Suprapubic skin (tissue), 4 donors: ENCODE data around the gene PROZ. TPM values are rescaled to one million over a fixed set of nuclear protein-coding genes. Genes with fewer than 3 reads are reported as not detected.

Source experiments
- DNase-seq, 2 donors: peaks; one replicate each; pipeline ENCODE4 v3.0.0-alpha.2; 2019; ENCODE audit warnings: low spot score in 2 of 2
- H3K27ac ChIP-seq: fragments of 200-600 bp; sonication (generic); one replicate; pipeline ENCODE4 v1.5.1; 2019
- H3K27me3 ChIP-seq: fragments of 200-600 bp; sonication (generic); one replicate; pipeline ENCODE4 v1.5.1; 2019
- H3K36me3 ChIP-seq: fragments of 200-600 bp; sonication (generic); one replicate; pipeline ENCODE4 v1.5.1; 2019
- H3K4me1 ChIP-seq: fragments of 200-600 bp; sonication (generic); one replicate; pipeline ENCODE4 v1.5.1; 2019
- H3K4me3 ChIP-seq: fragments of 200-600 bp; sonication (generic); one replicate; pipeline ENCODE4 v1.5.1; 2019; ENCODE audit warnings: mild to moderate bottlenecking
- H3K9me3 ChIP-seq: fragments of 200-600 bp; sonication (generic); one replicate; pipeline ENCODE4 v1.5.1; 2019
- CTCF ChIP-seq, 2 donors: fragments of 200-600 bp in 1 of 2; fragments of 450-650 bp in 1 of 2; sonication (generic) in 1 of 2; IDR thresholded peaks; one replicate each; pipeline ENCODE4 v1.5.1; 2016 to 2019; ENCODE audit warnings: antibody characterized with exemption in 2 of 2, mild to moderate bottlenecking in 1 of 2, moderate library complexity in 1 of 2
- EP300 ChIP-seq: sonication (generic); formaldehyde crosslinking; IDR thresholded peaks from one replicate; pipeline ENCODE4 v1.6.1; 2017; ENCODE audit warnings: antibody characterized with exemption
- POLR2A ChIP-seq, 2 donors: fragments of 450-650 bp; IDR thresholded peaks; one replicate each; pipeline ENCODE4 v1.6.1; 2017; ENCODE audit warnings: antibody characterized with exemption in 2 of 2, mild to moderate bottlenecking in 2 of 2, moderate library complexity in 2 of 2
- POLR2AphosphoS5 ChIP-seq, 3 donors: sonication (generic); formaldehyde crosslinking; IDR thresholded peaks; one replicate each; pipeline ENCODE4 v1.6.1; 2017; ENCODE audit warnings: antibody characterized with exemption in 3 of 3
- WGBS: methylation state at CpG from one replicate; pipeline ENCODE4 v1.1.5; 2018; 5-methylcytosine and 5-hydroxymethylcytosine counted together
- total RNA-seq, 4 donors: library from RNA; depleted of rRNA; stranded (reverse); fragments of >200 nt; gene quantifications; one replicate each; pipeline ENCODE4 v1.1.0, GENCODE V29; 2016

The PROZ gene
- total RNA-seq, 4 donors from 2014 or later = not detected

DNA sequence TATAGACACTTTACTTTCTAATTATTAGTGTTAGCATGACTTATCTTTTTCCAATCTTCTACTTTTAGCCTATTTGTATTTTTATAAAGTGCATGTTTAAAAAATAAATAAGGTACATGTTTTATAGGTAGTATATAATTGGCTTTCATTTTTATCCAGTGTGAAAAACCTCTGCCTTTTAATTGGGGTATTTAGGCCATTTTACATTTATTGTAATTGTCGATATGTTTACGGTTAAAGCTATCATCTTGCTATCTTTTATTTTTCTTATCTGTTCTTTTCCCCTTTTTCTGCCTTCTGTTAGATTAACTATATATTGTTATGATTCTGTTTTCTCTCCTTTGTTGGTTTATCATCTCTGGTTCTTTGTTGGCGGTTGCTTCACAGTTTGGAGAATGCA lies 9.1 kb downstream of the PROZ start:
- no peaks in the 10 kb centered on the region for H3K9me3 ChIP-seq
- peaks cover 26% of the 10 kb centered on the region for H3K36me3 ChIP-seq
- no peak for DNase-seq
- WGBS = 98% methylated on average over 3 of the region's 3 CpGs
- no peak overlapping the region for H3K4me3 ChIP-seq
- no peak overlapping the region for H3K27ac ChIP-seq
- TF ChIP-seq POLR2A (IDR thresholded peaks at IDR 0.05) (no peak), CTCF (IDR thresholded peaks at IDR 0.05) (no peak), EP300 (no peak), POLR2AphosphoS5 (IDR thresholded peaks at IDR 0.05) (no peak)
- H3K4me1 ChIP-seq = no peaks in the 10 kb centered on the region
- peaks cover 15% of the 10 kb centered on the region for H3K27me3 ChIP-seq

- Histone ChIP-seq H3K27ac (no peak overlapping the region), H3K27me3 (peaks cover 8% of the 10 kb centered on the region), H3K4me1 (no peaks in the 10 kb centered on the region), H3K4me3 (no peak overlapping the region), H3K36me3 (peaks cover 32% of the 10 kb centered on the region), H3K9me3 (no peaks in the 10 kb centered on the region)
- no peak for TF ChIP-seq CTCF (IDR thresholded peaks at IDR 0.05)
- TF ChIP-seq EP300 = no peak
- no peak for TF ChIP-seq POLR2AphosphoS5 (IDR thresholded peaks at IDR 0.05)
- TF ChIP-seq POLR2A (IDR thresholded peaks at IDR 0.05) = no peak
- DNase-seq = no peak
- WGBS = 89% methylated on average over 7 of the region's 7 CpGs
These were observed 9.8 kb downstream of the PROZ start for GRCh38 chr13:113168211-113168610.

DNA sequence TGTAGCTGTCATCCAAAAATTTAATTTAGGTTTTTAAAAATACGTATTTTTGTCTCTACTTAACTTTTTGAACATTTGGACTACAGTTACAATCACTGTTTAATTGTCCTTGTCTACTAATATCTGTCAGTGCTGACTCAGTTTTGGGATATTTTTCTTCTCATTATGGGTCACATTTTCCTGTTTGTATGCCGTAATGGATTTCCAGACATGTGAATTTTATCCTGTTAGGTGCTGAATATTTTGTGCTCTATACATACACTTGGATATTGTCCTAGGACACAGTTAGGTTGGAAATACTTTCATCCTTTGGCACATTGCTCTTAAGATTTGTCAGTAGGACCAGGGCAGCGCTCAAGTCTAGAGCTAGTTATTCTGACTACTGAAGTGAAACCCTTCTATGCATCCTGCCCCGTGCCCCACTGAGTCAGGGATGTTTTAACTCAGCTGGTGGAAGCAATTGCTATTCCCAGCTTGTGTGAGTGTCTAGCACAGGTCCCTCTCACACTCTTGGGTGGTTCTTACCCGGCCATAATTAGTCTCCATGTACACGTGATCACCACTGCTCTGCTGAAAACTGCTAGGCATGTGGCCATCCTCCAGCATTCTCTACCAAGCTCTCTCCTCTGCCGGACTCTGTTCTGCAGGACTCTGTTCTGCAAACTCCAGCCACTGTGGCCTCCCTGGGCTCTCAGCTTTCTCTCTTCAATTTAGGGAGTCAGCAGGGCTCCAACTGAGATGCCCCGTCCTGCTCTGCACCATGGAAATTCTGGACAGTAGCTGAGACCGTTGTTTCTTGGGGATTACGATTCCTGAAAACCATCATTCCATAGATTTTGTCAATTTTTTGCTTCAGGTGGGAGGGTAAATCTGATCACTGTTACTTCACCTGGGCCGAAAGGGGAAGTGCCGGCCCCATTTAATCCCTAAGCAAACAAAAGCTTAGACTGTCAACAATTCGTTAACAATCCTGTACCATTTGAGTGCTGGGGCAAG lies 11.1 kb downstream of the PROZ start:
- peaks cover 37% of the 10 kb centered on the region for H3K36me3 ChIP-seq
- WGBS = 92% methylated on average over 13 of the region's 13 CpGs
- TF ChIP-seq EP300 (no peak), POLR2A (IDR thresholded peaks at IDR 0.05) (no peak), POLR2AphosphoS5 (IDR thresholded peaks at IDR 0.05) (no peak), CTCF (IDR thresholded peaks at IDR 0.05) (no peak)
- no peak overlapping the region for H3K4me3 ChIP-seq
- H3K27ac ChIP-seq = no peak overlapping the region
- DNase-seq = no peak
- H3K4me1 ChIP-seq = no peaks in the 10 kb centered on the region
- no peaks in the 10 kb centered on the region for H3K9me3 ChIP-seq
- no peaks in the 10 kb centered on the region for H3K27me3 ChIP-seq

DNA sequence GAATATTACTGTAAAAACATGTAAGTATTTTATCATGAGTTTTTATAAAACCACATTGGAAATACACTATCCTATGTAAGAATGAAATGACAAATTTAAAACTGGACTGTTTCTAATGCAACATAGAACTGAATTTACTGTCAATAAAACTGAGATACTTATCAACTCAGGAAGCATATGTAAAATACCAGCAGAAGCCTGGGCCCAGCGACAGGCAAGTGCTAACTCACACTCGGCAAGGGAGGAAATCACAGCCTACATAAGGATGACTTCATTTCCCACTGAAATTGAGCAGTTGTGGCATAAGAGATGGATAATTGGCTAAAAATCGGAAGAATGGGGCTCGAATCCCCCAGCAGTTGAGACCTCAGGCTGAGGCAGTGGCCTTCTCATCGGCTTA lies 12.1 kb downstream of the PROZ start:
- Histone ChIP-seq H3K4me3 (no peak overlapping the region), H3K4me1 (no peaks in the 10 kb centered on the region), H3K9me3 (no peaks in the 10 kb centered on the region), H3K27me3 (no peaks in the 10 kb centered on the region), H3K36me3 (peaks cover 46% of the 10 kb centered on the region), H3K27ac (no peak overlapping the region)
- DNase-seq = no peak
- TF ChIP-seq CTCF (IDR thresholded peaks at IDR 0.05) (no peak), POLR2A (IDR thresholded peaks at IDR 0.05) (no peak), EP300 (no peak), POLR2AphosphoS5 (IDR thresholded peaks at IDR 0.05) (no peak)
- WGBS = 80% methylated on average over 5 of the region's 5 CpGs
